ENCODE results near the gene KLHL29.
A peak's percentile ranks its signal among the peaks of the same experiment; 100 is the strongest.

The KLHL29 gene

DNA sequence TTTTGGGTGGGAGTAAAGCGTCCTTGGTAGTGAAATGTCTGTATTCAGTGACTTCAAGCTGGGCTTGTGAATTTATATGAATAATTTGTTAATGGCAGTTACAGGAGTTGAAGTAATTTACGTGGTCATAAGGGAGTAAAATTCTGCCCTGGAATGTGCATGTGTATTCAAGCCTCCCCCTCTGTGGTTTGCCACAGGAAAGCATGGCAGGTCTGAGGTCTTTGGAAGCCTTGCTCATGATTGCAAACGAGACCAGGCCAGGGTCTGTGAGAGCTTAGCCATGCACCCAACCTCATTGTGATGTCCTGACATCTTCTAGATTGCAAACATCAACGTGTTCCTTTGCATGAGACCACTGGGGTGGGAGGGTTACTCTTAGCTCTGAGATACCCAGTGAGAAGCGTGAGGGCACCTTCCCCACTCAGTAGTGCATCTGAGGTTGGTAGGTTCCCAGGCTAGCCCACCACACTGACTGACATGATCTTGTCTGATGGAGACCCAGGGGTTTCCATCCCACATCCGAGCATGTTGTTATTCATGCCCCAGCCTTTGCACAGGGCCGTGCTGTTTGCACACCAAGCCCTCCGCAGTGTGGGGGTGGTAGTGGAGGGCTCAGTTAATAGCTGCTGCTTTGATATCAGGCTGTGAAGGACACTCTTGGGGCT, 216.5 kb downstream of the KLHL29 start:
- H3K4me2 ChIP-seq (ENCODE audit: insufficient read depth, low read length, poor library complexity, severe bottlenecking): no peak overlapping the region
- no peak overlapping the region for H2BK120ac ChIP-seq (ENCODE audit: low read depth, low read length)
- H4K8ac ChIP-seq (ENCODE audit: low read depth, low read length): no peak overlapping the region
- no peaks in the 10 kb centered on the region for H3K27me3 ChIP-seq (ENCODE audit: control insufficient read depth in 3 of 3, insufficient read depth in 3 of 3, low read depth in 1 of 3, low read length in 3 of 3)
- no peak overlapping the region for H4K91ac ChIP-seq (ENCODE audit: low read depth, low read length, poor library complexity)
- H2BK5ac ChIP-seq (ENCODE audit: low read length): no peak overlapping the region
- H2BK15ac ChIP-seq (ENCODE audit: low read length): no peak overlapping the region
- peaks cover 0 to 2% of the 10 kb centered on the region in 2 donors for H3K9me3 ChIP-seq (replicated peaks in 1 of 2; ENCODE audit: control insufficient read depth in 2 of 2, insufficient read depth in 1 of 2, low read depth in 1 of 2, low read length in 2 of 2)
- no peak overlapping the region for H2AK5ac ChIP-seq (ENCODE audit: low read depth, low read length)
- H3K4me3 ChIP-seq (ENCODE audit: low read length in 2 of 2): no peak overlapping the region
- no peaks in the 10 kb centered on the region for H3K36me3 ChIP-seq (replicated peaks in 1 of 2; ENCODE audit: control insufficient read depth in 2 of 2, insufficient read depth in 2 of 2, low read length in 2 of 2)
- peak overlapping the region; percentile 4 for H3K18ac ChIP-seq (ENCODE audit: low read length)
- no peak overlapping the region for H3K9ac ChIP-seq (ENCODE audit: low read depth, low read length, poor library complexity)
- no peaks in the 10 kb centered on the region for H3K79me1 ChIP-seq (ENCODE audit: low read depth, low read length)
- DNase-seq (ENCODE audit: low spot score): no peak
- no peak overlapping the region for H3K23ac ChIP-seq (ENCODE audit: low read depth, low read length, poor library complexity)
- no CpG with 5 or more reads among the region's 8 CpGs for WGBS, 2 donors (ENCODE audit: extremely low coverage in 2 of 2, insufficient read length in 2 of 2, insufficient replicate concordance in 1 of 2)
- no peak overlapping the region for H3K14ac ChIP-seq (ENCODE audit: low read length)
- no peak overlapping the region for H2BK12ac ChIP-seq (ENCODE audit: low read length)
- no peak overlapping the region for H3K4ac ChIP-seq (ENCODE audit: low read length)
- H3K27ac ChIP-seq (replicated peaks; ENCODE audit: low read length): no peak overlapping the region
- no peak overlapping the region for H2AFZ ChIP-seq (ENCODE audit: low read length)
- peaks cover 3 to 12% of the 10 kb centered on the region in 2 donors for H3K4me1 ChIP-seq (ENCODE audit: control insufficient read depth in 2 of 2, insufficient read depth in 1 of 2, low read depth in 1 of 2, low read length in 2 of 2)

- Histone ChIP-seq H3K27ac (replicated peaks; ENCODE audit: low read length) (no peak overlapping the region), H2BK5ac (ENCODE audit: low read length) (no peak overlapping the region), H2BK12ac (ENCODE audit: low read length) (no peak overlapping the region), H3K4me2 (ENCODE audit: insufficient read depth, low read length, poor library complexity, severe bottlenecking) (no peak overlapping the region), H2BK120ac (ENCODE audit: low read depth, low read length) (no peak overlapping the region), H3K9ac (ENCODE audit: low read depth, low read length, poor library complexity) (no peak overlapping the region), H2AFZ (ENCODE audit: low read length) (no peak overlapping the region), H3K36me3 (replicated peaks in 1 of 2; ENCODE audit: control insufficient read depth in 2 of 2, insufficient read depth in 2 of 2, low read length in 2 of 2) (no peaks in the 10 kb centered on the region), H3K4ac (ENCODE audit: low read length) (no peak overlapping the region), H2AK5ac (ENCODE audit: low read depth, low read length) (no peak overlapping the region), H3K14ac (ENCODE audit: low read length) (no peak overlapping the region), H3K27me3 (ENCODE audit: control insufficient read depth in 3 of 3, insufficient read depth in 3 of 3, low read depth in 1 of 3, low read length in 3 of 3) (no peaks in the 10 kb centered on the region), H4K8ac (ENCODE audit: low read depth, low read length) (no peak overlapping the region), H3K18ac (ENCODE audit: low read length) (peak overlapping the region; percentile 4), H3K4me3 (ENCODE audit: low read length in 2 of 2) (no peak overlapping the region), H3K9me3 (replicated peaks in 1 of 2; ENCODE audit: control insufficient read depth in 2 of 2, insufficient read depth in 1 of 2, low read depth in 1 of 2, low read length in 2 of 2) (peaks cover 2 to 9% of the 10 kb centered on the region in 2 donors), H3K23ac (ENCODE audit: low read depth, low read length, poor library complexity) (no peak overlapping the region), H4K91ac (ENCODE audit: low read depth, low read length, poor library complexity) (no peak overlapping the region), H3K4me1 (ENCODE audit: control insufficient read depth in 2 of 2, insufficient read depth in 1 of 2, low read depth in 1 of 2, low read length in 2 of 2) (peaks cover 3 to 9% of the 10 kb centered on the region in 2 donors), H2BK15ac (ENCODE audit: low read length) (no peak overlapping the region), H3K79me1 (ENCODE audit: low read depth, low read length) (no peaks in the 10 kb centered on the region)
- no CpG with 5 or more reads among the region's 12 CpGs for WGBS, 2 donors (ENCODE audit: extremely low coverage in 2 of 2, insufficient read length in 2 of 2, insufficient replicate concordance in 1 of 2)
- DNase-seq (ENCODE audit: low spot score): no peak
Observed at GRCh38 chr2:23602116-23602515, 217.1 kb downstream of the KLHL29 start.

GRCh38 chr2:23603156-23603555, 218.2 kb downstream of the KLHL29 start:
- Histone ChIP-seq H2BK15ac (ENCODE audit: low read length) (peak overlapping the region; percentile 15), H3K36me3 (replicated peaks in 1 of 2; ENCODE audit: control insufficient read depth in 2 of 2, insufficient read depth in 2 of 2, low read length in 2 of 2) (no peaks in the 10 kb centered on the region), H3K4me3 (ENCODE audit: low read length in 2 of 2) (no peak overlapping the region), H2BK12ac (ENCODE audit: low read length) (peak overlapping the region; percentile 46), H2AFZ (ENCODE audit: low read length) (no peak overlapping the region), H3K4me2 (ENCODE audit: insufficient read depth, low read length, poor library complexity, severe bottlenecking) (no peak overlapping the region), H4K8ac (ENCODE audit: low read depth, low read length) (no peak overlapping the region), H3K27me3 (ENCODE audit: control insufficient read depth in 3 of 3, insufficient read depth in 3 of 3, low read depth in 1 of 3, low read length in 3 of 3) (no peaks in the 10 kb centered on the region), H2AK5ac (ENCODE audit: low read depth, low read length) (peak overlapping the region; percentile 48), H3K9ac (ENCODE audit: low read depth, low read length, poor library complexity) (peak overlapping the region; percentile 27), H2BK5ac (ENCODE audit: low read length) (no peak overlapping the region), H3K23ac (ENCODE audit: low read depth, low read length, poor library complexity) (no peak overlapping the region), H3K18ac (ENCODE audit: low read length) (peak overlapping the region; percentile 67), H3K4me1 (ENCODE audit: control insufficient read depth in 2 of 2, insufficient read depth in 1 of 2, low read depth in 1 of 2, low read length in 2 of 2) (peaks cover 10 to 11% of the 10 kb centered on the region in 2 donors), H3K4ac (ENCODE audit: low read length) (no peak overlapping the region), H3K79me1 (ENCODE audit: low read depth, low read length) (no peaks in the 10 kb centered on the region), H2BK120ac (ENCODE audit: low read depth, low read length) (no peak overlapping the region), H3K14ac (ENCODE audit: low read length) (no peak overlapping the region), H3K27ac (replicated peaks; ENCODE audit: low read length) (no peak overlapping the region), H3K9me3 (replicated peaks in 1 of 2; ENCODE audit: control insufficient read depth in 2 of 2, insufficient read depth in 1 of 2, low read depth in 1 of 2, low read length in 2 of 2) (peaks cover 2 to 13% of the 10 kb centered on the region in 2 donors), H4K91ac (ENCODE audit: low read depth, low read length, poor library complexity) (no peak overlapping the region)
- no CpG with 5 or more reads among the region's 6 CpGs for WGBS, 2 donors (ENCODE audit: extremely low coverage in 2 of 2, insufficient read length in 2 of 2, insufficient replicate concordance in 1 of 2)
- DNase-seq (ENCODE audit: low spot score): no peak

- Histone ChIP-seq H3K9me3 (replicated peaks in 1 of 2; ENCODE audit: control insufficient read depth in 2 of 2, insufficient read depth in 1 of 2, low read depth in 1 of 2, low read length in 2 of 2) (peaks cover 2 to 13% of the 10 kb centered on the region in 2 donors), H2BK120ac (ENCODE audit: low read depth, low read length) (no peak overlapping the region), H3K14ac (ENCODE audit: low read length) (no peak overlapping the region), H4K91ac (ENCODE audit: low read depth, low read length, poor library complexity) (no peak overlapping the region), H3K4me3 (ENCODE audit: low read length in 2 of 2) (no peak overlapping the region), H2AK5ac (ENCODE audit: low read depth, low read length) (peak overlapping the region; percentile 48), H3K4me1 (ENCODE audit: control insufficient read depth in 2 of 2, insufficient read depth in 1 of 2, low read depth in 1 of 2, low read length in 2 of 2) (peaks cover 11 to 14% of the 10 kb centered on the region in 2 donors), H3K18ac (ENCODE audit: low read length) (peak overlapping the region; percentile 73), H3K27ac (replicated peaks; ENCODE audit: low read length) (no peak overlapping the region), H3K4me2 (ENCODE audit: insufficient read depth, low read length, poor library complexity, severe bottlenecking) (no peak overlapping the region), H2BK5ac (ENCODE audit: low read length) (peak overlapping the region; percentile 63), H3K9ac (ENCODE audit: low read depth, low read length, poor library complexity) (no peak overlapping the region), H3K36me3 (replicated peaks in 1 of 2; ENCODE audit: control insufficient read depth in 2 of 2, insufficient read depth in 2 of 2, low read length in 2 of 2) (no peaks in the 10 kb centered on the region), H3K4ac (ENCODE audit: low read length) (no peak overlapping the region), H3K23ac (ENCODE audit: low read depth, low read length, poor library complexity) (peak overlapping the region; percentile 22), H3K79me1 (ENCODE audit: low read depth, low read length) (no peaks in the 10 kb centered on the region), H4K8ac (ENCODE audit: low read depth, low read length) (no peak overlapping the region), H2BK15ac (ENCODE audit: low read length) (no peak overlapping the region), H2AFZ (ENCODE audit: low read length) (no peak overlapping the region), H3K27me3 (ENCODE audit: control insufficient read depth in 3 of 3, insufficient read depth in 3 of 3, low read depth in 1 of 3, low read length in 3 of 3) (no peaks in the 10 kb centered on the region), H2BK12ac (ENCODE audit: low read length) (no peak overlapping the region)
- WGBS, 2 donors (ENCODE audit: extremely low coverage in 2 of 2, insufficient read length in 2 of 2, insufficient replicate concordance in 1 of 2): no CpG with 5 or more reads among the region's 12 CpGs
- DNase-seq (ENCODE audit: low spot score): no peak
Observed at GRCh38 chr2:23603581-23603980, 218.6 kb downstream of the KLHL29 start.
